Activated gamma-delta T cell (primary cell): ENCODE data around the gene NUP50.

Experiments used
- DNase-seq: peaks from one replicate; lab custom pipeline; 2025; lab: John Stamatoyannopoulos, UW

The NUP50 gene

GRCh38 chr22:45227645-45228400 is 64.1 kb downstream of the NUP50 start:
- DNase-seq: no peak

GRCh38 chr22:45228401-45228754 is 64.7 kb downstream of the NUP50 start:
- no peak for DNase-seq

- DNase-seq: no peak
Measured at GRCh38 chr22:45229181-45229580, 65.5 kb downstream of the NUP50 start.

GRCh38 chr22:45230026-45230721 is 66.4 kb downstream of the NUP50 start:
- DNase-seq: no peak

- no peak for DNase-seq
Measured at GRCh38 chr22:45231293-45231692, 67.6 kb downstream of the NUP50 start.

- no peak for DNase-seq
Measured at GRCh38 chr22:45233386-45233785, 69.7 kb downstream of the NUP50 start.

- DNase-seq: no peak
Measured at GRCh38 chr22:45233827-45234226, 70.1 kb downstream of the NUP50 start.

GRCh38 chr22:45235101-45235777 is 71.5 kb downstream of the NUP50 start:
- no peak for DNase-seq

GRCh38 chr22:45235851-45236342 is 72.2 kb downstream of the NUP50 start:
- DNase-seq: no peak

GRCh38 chr22:45237065-45237990 is 73.6 kb downstream of the NUP50 start:
- DNase-seq: no peak
